HG03139 (cell line): ENCODE results near the gene CZIB.
"Not testable (repeated sequence)": the region's sequence is repeated elsewhere in the genome, so short reads cannot be mapped to it uniquely, and the experiment has no call there.

Source experiments
- ATAC-seq: cut with Tn5 transposase; IDR thresholded peaks from one replicate; pipeline ENCODE4 v1.9.1; 2021; ENCODE audit not compliant: unreplicated experiment

The CZIB gene

GRCh38 chr1:53189061-53189460 lies 31.4 kb downstream of the CZIB start:
- ATAC-seq, result no peak

DNA sequence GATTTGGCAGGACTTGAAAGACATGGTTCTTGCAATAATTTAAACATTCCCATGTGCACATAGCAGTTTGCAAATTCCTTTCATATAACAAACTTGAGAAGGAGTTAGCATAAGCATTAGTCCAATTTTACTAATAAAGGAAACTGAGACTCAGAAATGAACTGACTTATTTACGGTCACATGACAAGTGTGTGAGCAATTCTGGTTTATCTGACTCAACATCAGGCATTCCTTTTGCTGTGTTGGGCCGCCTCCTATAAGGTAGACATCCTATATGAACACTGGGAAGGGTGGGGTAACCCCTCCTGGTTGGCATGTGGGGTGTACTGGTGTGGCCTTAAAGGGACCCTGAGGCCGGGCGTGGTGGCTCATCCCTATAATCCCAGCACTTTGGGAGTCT lies 32.3 kb downstream of the CZIB start:
- ATAC-seq, result no peak

- ATAC-seq, result no peak
These were observed 33.0 kb downstream of the CZIB start for GRCh38 chr1:53187401-53187800.

DNA sequence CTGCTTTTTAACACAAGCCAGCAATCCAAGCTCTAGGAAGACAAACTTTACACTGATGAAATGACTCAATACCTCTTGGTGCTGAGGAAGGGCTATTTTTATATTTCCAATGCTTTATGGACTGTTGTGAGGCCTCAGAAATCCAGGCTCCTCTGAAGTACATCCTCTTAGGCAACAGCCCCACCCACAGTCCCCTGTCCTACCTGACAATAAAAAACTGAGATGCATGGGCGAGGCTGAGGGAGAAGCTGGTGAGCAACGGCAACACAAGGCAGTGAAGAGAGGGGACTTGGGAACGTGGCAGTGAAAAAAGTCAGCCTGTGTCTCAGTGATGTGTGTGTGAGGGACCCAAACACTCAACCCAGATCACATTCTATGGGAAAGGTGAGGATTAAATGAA lies 33.9 kb downstream of the CZIB start:
- no peak for ATAC-seq

DNA sequence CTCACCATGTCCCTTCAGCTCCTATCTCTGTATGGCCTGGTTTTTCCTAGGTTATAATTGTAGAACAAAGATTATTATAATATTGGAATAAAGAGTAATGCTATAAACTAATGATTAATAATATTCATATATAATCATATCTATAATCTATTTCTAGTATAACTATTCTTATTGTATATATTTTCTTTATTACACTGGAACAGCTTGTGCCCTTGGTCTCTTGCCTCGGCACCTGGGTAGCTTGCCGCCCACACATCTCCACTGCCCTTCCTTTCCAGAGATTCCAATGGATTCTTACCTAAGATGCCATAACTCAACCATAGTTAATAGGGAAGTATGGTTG lies 34.5 kb downstream of the CZIB start:
- not testable (repeated sequence) for ATAC-seq

GRCh38 chr1:53183095-53183990 lies 37.1 kb downstream of the CZIB start:
- ATAC-seq, result no peak

DNA sequence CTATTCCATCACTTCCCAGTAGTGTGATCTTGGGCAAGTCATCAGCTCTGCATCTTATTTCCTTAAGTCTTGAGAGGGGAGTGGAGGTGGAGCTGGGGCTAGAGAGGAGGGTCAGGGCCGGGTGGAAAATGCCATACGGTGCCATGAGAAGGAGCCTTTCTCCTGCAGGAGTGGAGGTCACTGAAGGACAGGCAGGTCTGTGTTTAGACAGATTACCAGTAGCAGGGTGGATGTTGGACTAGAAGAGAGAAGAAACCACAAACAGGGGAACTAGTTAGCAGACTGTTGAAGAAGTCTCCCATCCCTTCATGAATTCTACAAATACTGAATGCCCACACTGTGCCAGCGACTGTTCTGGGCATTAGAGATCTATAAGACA lies 37.7 kb downstream of the CZIB start:
- no peak for ATAC-seq

DNA sequence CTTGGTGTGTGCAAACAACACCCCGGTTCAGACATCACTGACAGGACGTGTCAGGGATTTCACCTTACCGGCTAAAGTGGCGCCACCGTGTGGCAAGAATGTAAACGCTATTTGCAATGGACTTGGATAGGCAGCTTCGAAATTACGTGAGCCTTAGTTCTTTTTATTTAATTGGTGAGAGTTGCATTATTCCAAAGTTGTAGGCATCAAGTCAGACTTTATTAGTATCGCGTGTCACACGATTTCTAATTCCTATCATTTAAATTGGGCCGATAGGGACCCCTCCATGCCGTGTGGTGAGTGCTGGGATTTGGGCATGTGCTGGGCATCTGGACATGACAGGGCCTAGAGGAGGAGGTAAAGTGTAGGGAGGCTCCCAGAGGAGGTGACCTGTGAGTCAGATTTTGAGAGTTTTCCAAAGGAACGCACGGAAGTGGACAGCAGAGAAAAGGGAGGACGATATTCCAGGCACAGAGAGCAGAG lies 38.3 kb downstream of the CZIB start:
- no peak for ATAC-seq

GRCh38 chr1:53180951-53181350 lies 39.5 kb downstream of the CZIB start:
- ATAC-seq, result no peak

DNA sequence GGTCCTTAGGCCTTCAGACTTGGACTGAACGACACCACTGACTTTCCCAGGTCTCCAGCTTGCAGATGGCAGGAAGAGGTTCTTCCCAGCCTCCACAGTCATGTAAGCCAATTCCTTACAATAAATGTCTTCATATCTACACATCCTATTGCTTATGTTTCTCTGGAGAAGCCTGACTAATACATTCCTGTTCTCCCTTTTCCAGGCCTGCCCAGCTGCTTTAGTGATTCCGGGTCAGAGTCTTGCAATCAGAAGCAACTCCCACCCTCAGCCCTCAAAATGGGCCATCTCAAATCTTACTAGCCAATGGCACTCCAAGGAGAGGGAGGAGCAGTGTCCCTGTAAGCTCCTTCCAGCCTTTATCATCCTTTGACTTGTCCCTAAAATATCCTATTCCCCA lies 40.2 kb downstream of the CZIB start:
- ATAC-seq, result no peak

- no peak for ATAC-seq
These were observed 43.8 kb downstream of the CZIB start for GRCh38 chr1:53176452-53177208.

DNA sequence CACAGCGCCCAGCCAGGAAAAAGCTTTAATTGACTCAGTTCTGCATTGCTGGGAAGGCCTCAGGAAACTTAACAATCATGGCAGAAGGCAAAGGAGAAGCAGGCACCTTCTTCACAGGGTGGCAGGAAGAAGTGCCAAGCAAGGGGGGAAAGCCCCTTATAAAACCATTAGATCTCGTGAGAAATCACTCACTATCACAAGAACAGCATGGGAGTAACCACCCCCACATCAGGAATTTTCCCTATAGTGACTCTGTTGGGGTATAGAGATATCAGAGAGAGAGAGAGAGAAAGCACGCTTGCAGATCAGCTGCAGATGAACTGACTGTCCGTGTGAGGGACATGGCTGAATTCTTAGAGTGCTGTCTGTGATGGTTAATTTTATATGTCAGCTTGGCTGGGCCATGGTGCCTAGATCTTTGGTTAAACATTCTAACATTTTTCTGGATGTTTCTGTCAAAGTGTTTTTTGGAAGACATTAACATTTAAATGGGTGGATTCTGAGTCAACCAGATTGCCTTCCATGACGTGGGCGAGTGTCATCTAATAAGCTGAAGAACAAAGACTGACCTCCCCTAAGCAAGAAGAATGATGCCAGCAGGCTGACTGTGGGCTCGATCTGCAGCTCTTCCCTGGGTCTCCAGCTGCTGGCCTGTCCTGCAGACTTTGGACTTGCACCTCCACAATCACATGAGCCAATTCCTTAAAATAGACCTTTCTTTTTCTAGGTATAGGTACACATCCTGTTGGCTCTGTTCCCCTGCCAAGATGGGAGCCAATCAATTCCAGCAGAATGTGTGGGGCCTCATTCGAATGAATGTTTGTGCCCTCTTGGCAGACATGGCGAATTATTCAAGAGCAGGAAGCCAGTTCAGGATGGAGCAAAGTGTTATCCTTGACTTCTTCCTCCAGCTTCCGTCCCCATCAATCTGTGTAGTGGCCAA lies 45.2 kb downstream of the CZIB start:
- ATAC-seq, result no peak

DNA sequence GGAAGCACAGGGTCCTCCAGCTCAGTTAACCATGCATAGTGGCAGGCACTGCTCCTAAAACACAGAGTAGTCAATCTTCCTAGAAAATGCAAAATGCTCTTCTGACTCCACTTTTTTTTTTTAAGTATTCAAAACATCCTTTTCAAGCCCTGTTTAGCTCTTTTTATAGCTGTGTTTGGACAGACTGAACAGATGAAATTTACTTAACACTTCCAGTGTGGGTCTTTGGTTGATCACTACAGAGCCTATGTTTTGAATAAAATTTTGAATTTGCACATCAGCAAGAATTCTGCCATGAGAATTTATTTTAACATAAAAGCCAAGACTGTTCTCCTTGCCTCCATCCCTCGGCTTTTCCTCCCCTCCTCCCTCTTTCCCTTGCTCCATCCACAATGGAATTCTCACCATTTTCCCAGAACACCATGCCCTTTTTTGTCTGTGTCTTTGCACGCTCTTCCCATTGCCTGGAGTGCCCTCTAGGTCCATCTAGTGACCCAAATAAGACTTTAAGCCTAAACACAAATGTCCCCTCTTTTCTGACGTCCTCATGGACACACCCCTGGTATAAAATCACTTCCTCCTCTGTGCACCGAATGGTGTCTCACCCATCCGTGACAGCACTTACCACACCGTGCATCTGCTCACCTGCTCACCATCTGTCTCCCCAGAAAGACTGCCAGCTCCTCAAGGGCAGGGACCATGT lies 47.9 kb downstream of the CZIB start:
- peak; percentile 63 for ATAC-seq

DNA sequence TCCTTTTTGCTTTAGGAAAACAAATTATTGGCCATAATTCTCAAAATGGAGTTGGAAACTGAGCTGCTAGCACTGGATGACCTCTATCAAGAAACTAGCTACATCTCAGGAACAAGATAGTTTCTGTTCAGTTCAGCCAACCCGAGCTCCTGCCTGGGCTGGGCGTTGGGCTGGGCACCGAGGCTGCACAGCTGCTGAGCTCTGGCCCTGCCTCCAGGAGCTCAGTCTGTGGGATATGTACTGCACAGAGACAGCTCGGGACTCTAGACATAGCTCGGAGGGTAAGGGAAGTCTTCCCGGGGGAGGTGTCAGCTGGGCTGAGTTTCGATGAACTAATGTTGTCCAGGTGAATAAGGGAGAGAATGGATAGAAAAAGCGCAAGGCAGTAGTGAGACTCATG lies 53.5 kb downstream of the CZIB start:
- no peak for ATAC-seq

DNA sequence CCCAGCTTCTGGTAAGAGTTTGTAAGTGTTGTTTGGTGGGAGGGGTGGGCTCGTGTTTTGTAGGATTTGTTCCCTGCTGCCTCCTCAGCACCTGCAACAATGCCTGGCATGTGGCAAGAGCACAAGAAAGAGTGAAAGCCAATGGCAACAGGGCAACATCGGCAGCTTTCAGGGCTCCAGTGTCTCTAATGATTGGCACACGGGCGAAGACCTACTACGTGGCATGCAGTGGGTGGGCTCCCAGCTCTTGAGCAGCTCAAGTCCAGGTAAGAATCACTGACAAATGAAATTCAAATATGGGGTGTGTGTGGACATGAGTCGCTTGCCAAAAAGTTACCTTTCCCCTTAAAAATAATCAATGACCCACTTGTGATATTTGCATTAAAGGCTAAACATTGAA lies 54.1 kb downstream of the CZIB start:
- no peak for ATAC-seq

DNA sequence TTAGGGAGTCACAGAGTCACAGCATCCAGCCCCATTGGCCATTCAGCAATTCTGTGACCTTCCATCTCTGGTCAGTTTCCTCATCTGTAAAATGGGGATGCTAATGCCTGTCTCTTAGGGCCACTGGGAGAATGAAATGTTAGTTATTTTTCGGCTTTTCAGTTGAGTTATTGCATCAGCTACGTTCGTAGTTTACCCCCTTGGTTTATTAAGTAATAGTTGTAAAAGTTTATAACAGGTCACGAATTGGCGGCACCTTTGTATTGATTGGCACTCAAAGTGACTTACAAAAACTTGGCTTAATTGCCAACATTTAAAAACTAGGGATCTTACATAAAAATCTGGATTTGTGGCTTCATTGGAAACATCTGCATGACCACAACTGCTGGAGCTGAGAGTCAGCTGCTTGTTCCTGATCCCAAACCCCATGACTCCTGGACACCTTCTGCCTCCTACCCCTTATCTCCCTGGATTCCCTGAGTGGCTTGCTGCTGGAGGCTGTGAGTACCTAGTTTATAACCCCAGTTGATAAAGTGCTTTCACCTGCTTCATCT lies 54.9 kb downstream of the CZIB start:
- no peak for ATAC-seq
